ENCODE results near the gene C10orf53. TPM values are rescaled to one million over a fixed set of nuclear protein-coding genes. Genes with fewer than 3 reads are reported as not detected.

C10orf53 gene
- total RNA-seq, 1 donor from 2014 or later = not detected

GRCh38 chr10:49740346-49741107 is 61.1 kb downstream of the C10orf53 start:
- Mint-ChIP-seq H3K4me1 (ENCODE audit: unreplicated experiment) (no peaks in the 10 kb centered on the region), H3K27ac (no peak overlapping the region)
- no peak for DNase-seq (ENCODE audit: extremely low spot score, unreplicated experiment)

GRCh38 chr10:49741108-49741995 is 61.9 kb downstream of the C10orf53 start:
- H3K9me3 Mint-ChIP-seq = no peaks in the 10 kb centered on the region
- no peak overlapping the region for H3K27ac Mint-ChIP-seq
- no peak overlapping the region for H3K4me3 Mint-ChIP-seq
- H3K27me3 Mint-ChIP-seq = no peaks in the 10 kb centered on the region
- no peak for TF ChIP-seq CTCF (conservative IDR thresholded peaks at IDR 0.05)
- H3K4me1 Mint-ChIP-seq (ENCODE audit: unreplicated experiment) = no peaks in the 10 kb centered on the region
- H3K36me3 Mint-ChIP-seq = no peaks in the 10 kb centered on the region
- DNase-seq (ENCODE audit: extremely low spot score, unreplicated experiment) = no peak

More at GRCh38 chr10:49740346-49741107, 61.1 kb downstream of the C10orf53 start:
- Mint-ChIP-seq H3K27me3 (no peaks in the 10 kb centered on the region), H3K36me3 (no peaks in the 10 kb centered on the region), H3K4me3 (no peak overlapping the region), H3K9me3 (no peaks in the 10 kb centered on the region)
- TF ChIP-seq CTCF (conservative IDR thresholded peaks at IDR 0.05) = no peak

- no peak for TF ChIP-seq CTCF (conservative IDR thresholded peaks at IDR 0.05)
- no peaks in the 10 kb centered on the region for H3K36me3 Mint-ChIP-seq
Observed at GRCh38 chr10:49742683-49743463, 63.4 kb downstream of the C10orf53 start.

GRCh38 chr10:49743464-49744075 is 64.1 kb downstream of the C10orf53 start:
- TF ChIP-seq CTCF (conservative IDR thresholded peaks at IDR 0.05) = no peak
- Mint-ChIP-seq H3K4me1 (ENCODE audit: unreplicated experiment) (no peaks in the 10 kb centered on the region), H3K4me3 (no peak overlapping the region), H3K9me3 (no peaks in the 10 kb centered on the region), H3K27ac (no peak overlapping the region), H3K27me3 (no peaks in the 10 kb centered on the region), H3K36me3 (no peaks in the 10 kb centered on the region)
- DNase-seq (ENCODE audit: extremely low spot score, unreplicated experiment) = no peak

More at GRCh38 chr10:49742683-49743463, 63.4 kb downstream of the C10orf53 start:
- Mint-ChIP-seq H3K9me3 (no peaks in the 10 kb centered on the region), H3K27ac (no peak overlapping the region), H3K27me3 (no peaks in the 10 kb centered on the region), H3K4me3 (no peak overlapping the region), H3K4me1 (ENCODE audit: unreplicated experiment) (no peaks in the 10 kb centered on the region)
- no peak for DNase-seq (ENCODE audit: extremely low spot score, unreplicated experiment)

GRCh38 chr10:49744091-49744685 is 64.7 kb downstream of the C10orf53 start:
- DNase-seq (ENCODE audit: extremely low spot score, unreplicated experiment) = no peak
- TF ChIP-seq CTCF (conservative IDR thresholded peaks at IDR 0.05) = no peak
- no peak overlapping the region for H3K27ac Mint-ChIP-seq
- no peak overlapping the region for H3K4me3 Mint-ChIP-seq
- H3K4me1 Mint-ChIP-seq (ENCODE audit: unreplicated experiment) = no peaks in the 10 kb centered on the region
- H3K27me3 Mint-ChIP-seq = no peaks in the 10 kb centered on the region
- H3K36me3 Mint-ChIP-seq = no peaks in the 10 kb centered on the region
- no peaks in the 10 kb centered on the region for H3K9me3 Mint-ChIP-seq
